ENCODE results near the gene PMEL.
A peak's percentile ranks its signal among the peaks of the same experiment; 100 is the strongest.
"Not testable (repeated sequence)": the region's sequence is repeated elsewhere in the genome, so short reads cannot be mapped to it uniquely, and the experiment has no call there.

PMEL gene

GRCh38 chr12:55965941-55966407 is at the start of gene PMEL:
Gene PMEL (minus strand): TSS chr12:55966042. CDS start chr12:55966011, 31 bp downstream.
- no peak for DNase-seq

- no peak for DNase-seq
These were observed 48.4 kb upstream of the PMEL start for GRCh38 chr12:56014205-56014604.

DNA sequence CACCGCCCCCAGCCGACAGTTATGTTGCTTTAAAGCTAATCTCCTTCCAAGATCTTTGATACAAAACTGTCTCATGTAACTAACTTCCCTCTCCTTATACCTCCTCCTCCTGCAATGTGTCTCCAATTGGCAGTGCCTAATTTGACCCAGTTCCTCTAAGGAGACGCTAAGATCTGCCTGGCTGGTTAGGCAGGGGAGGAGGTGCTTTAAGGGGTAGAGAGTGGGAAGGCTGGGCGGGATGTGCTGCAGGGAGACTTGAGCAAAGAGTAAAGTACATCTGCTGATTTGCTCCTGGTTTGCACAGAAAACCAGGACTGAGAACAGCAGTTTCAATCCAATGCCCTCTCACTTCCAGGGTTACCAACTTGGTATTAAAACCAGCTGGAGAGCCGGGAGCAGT is 47.6 kb upstream of the PMEL start:
- no peak for DNase-seq

- DNase-seq, result no peak
These were observed 45.8 kb upstream of the PMEL start for GRCh38 chr12:56011509-56012090.

DNA sequence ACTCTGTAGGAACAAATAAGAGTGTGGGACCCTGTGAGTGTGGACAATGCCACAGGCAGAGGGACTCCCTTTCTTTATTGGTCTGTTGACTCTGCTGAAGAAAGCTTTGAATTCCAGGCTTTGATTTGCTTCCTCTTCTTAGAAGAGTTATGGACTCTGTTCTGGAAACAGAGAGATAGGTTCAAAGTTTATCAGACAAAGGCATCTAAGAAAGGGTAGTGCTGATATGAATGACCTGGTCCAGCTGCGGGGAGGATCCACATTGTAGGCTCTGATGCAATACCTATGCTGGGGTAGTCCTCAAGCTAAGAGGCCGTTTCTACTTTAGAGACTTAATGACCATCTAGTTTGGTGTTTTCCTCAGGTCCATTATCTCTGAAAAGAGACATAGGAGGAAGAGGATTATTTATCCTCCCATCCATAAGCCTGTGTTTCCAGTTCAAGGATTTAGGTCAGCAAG is 44.3 kb upstream of the PMEL start:
- no peak for DNase-seq

DNA sequence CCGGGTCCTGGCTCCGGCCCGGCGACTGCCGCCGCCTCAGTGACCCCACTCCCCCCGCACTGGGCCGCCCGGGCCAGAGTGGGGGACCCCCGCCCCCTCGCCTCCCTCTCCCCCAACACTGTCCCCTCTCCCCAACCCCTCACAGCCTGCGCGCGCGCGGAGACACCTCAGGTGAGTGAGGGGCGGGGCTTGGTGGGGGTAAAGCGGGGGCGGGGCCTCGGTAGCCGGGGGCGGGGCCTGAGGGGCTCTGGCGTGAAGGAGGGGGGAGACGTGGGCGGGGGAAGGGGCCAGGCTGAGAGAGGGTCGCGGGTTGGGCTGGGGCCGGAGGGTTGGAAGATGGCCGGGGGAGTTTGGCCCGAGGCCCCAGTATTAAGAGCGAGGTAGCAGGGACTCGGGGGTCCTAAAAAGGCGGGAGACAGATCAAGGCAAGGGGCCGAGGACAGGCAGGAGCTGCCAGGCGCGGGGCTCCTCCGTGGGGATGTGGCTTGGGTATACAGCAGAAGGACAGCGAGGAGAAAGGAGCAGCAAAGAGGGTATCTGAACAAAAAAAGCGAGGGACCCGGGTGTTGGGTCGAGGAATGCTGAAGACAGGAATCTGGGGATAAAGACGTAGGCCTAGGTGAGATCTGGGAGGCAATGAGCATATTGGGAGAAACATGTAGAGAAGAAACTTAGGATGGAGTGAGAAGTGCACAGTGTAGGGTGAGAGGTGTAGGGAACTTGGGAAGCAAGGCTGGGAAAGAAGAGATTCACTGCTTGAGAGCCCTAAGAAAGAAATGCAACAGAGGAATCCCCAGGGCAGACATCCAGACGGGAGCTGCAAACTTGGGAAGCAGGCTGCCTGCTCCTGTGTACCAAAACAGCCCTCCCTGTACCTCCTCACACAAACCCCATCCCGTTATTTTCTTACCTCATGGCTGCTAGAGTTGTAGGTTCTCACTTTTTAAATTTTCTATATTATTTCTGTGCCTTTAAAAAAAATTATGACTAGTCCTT is 42.0 kb upstream of the PMEL start:
- DNase-seq, result peak; percentile 78 to 79

DNA sequence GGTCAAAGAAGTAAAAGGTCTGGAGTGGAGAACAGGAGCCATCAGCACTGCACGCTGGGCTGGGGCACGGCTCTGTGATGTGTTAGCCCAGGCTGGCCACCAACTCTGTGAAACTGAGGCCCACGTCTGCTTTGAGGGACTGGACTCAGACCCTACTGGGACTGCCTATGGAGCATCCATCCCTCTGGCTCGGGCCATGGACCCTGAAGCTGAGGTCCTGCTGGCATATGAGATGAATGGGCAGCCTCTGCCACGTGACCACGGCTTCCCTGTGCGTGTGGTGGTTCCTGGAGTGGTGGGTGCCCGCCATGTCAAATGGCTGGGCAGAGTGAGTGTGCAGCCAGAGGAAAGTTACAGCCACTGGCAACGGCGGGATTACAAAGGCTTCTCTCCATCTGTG is 38.4 kb upstream of the PMEL start:
- no peak for DNase-seq

DNA sequence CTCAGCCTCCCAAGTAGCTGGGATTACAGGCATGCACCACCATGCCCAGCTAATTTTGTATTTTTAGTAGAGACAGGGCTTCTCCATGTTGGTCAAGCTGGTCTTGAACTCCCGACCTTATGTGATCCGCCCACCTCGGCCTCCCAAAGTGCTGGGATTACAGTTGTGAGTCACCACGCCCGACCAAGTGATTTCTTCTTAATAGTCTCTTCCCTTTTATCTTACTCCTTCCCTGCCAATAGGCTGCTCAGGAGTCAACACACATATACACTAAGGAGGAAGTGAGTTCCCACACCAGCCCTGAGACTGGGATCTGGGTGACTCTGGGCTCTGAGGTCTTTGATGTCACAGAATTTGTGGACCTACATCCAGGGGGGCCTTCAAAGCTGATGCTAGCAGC is 37.5 kb upstream of the PMEL start:
- not testable (repeated sequence) for DNase-seq

DNA sequence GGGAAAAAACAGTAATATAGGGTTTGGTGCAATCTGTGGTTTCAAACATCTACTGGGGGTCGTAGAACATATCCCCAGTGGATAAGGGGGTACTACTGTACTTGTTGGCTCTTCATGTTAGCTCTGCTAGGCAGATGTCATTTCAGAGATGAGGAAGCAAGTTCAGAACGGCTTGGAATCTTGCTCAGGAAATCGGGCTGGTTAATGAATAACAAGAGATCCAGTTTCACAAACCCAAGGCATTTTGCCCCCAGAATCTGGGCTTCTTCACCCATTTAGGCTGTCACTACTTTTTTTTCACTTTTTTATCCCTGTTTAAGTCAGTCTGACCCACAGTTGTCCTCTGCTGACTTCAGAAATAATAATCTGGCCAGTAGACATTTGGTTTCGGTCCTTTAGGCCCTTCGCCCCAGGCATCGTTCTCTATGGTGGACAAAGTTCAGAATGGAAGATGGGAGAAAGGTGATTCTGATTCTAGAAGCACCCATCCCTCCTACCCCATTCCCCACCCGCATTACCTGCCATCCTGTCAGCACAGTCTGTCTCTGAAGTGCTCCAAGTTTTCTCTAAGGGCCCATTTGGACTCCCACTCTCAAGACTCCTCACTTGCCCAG is 35.8 kb upstream of the PMEL start:
- no peak for DNase-seq

GRCh38 chr12:55999999-56000540 is 34.2 kb upstream of the PMEL start:
- not testable (repeated sequence) for DNase-seq

- DNase-seq, result not testable (repeated sequence)
These were observed 33.7 kb upstream of the PMEL start for GRCh38 chr12:55999522-55999921.

DNA sequence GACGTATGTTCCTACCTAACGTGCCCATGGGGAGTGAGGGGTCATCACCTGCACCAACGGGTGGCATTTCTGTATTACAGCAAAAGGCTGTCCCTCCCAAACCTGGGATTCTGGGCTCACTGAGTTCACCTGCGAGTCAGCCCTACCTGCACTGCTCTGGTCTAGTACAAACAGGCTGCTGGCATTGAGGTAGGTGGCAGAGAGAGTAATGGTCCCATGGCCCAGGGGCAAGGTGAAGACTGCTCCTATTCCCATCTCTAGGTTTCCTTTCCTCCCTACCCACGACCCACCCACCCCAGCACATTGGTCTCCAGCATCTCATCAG is 31.7 kb upstream of the PMEL start:
- DNase-seq, result no peak

DNA sequence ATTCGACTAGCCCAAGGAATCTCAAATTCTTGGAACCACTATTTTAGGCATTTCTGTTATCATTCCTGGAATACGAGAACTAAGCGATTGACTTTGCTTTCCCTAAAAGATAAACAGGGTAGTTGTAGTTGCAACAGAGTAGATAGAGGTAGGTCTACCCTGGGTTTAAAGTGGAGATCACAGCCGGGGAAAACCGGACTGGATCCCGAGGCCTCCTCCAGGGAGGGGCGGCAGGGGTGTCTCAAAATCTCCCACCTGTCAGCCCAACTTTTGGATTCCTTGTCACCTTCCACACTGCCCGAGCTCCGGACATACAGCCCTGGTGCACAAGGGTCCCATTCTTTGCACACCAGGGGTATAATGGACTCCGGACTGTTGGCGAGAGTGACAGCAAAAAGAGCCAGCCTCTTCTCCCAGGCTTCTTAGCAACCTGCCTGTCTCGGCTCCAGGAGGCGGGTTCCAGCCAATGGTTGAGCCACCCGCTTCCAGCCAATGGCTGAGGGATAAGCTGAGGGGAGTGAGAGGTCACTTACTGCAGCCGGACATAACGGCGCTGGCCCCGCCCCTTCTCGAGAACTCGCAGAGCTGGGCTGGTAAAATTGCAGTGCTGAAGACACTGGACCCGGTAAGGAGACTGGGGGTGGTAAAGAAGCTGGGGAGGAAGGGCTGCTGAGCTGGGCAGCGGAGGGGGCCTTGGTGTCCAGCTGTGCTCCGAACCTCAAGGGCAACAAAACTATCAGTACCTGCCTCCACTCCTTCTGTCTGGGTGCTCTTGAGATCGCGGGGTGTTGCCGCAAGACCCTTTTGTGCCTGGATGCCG is 31.1 kb upstream of the PMEL start, which contains the start of gene SUOX:
TSS of gene SUOX (plus strand) at position 562 of the 820 bp plus-strand sequence. CDS start 4,946 bp downstream, outside the sequence.
- DNase-seq, result no peak

DNA sequence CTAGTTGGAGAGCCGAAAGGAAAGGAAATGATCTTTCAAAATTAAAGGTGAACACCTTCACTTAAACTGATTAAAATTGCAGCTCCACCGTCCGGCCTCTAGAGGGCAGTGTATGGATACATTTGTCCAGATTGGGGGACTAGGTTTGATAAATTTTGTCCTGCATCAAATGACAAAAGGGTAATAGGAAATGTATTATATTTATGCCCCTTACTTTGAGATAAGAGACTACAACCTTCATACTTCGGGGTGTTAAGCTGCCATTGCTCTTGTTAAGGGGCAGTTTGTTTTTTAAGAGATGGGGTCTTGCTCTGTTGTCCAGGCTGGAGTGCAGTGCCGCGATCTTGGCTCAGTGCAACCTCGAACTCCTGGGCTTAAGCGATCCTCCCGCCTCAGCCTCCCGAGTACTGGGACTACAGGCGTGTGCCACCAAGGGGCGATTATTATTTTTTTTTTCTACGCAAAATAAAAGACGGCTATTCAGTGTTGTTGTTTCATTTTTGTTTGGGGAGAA is 30.4 kb upstream of the PMEL start:
- DNase-seq, result peak; percentile 62 to 73

DNA sequence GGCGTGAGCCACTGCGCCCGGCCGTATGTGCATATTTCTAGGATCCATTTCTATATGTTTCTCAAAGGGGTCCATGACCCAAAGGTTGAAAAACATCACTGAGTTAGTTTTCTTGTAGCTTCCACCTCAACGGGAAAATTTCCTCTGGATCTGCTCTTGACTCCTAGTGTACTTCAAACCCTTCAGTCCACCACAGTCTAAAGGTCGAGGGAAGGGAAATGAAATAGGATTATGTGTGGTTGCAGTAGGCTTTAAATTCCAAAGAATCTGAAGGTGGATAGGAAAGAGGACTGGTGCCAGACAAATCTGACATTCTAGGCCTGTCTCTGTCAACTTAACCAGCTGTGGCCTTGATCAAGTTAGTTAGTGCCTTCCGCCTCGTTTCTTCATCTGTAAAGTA is 29.5 kb upstream of the PMEL start:
- no peak for DNase-seq

DNA sequence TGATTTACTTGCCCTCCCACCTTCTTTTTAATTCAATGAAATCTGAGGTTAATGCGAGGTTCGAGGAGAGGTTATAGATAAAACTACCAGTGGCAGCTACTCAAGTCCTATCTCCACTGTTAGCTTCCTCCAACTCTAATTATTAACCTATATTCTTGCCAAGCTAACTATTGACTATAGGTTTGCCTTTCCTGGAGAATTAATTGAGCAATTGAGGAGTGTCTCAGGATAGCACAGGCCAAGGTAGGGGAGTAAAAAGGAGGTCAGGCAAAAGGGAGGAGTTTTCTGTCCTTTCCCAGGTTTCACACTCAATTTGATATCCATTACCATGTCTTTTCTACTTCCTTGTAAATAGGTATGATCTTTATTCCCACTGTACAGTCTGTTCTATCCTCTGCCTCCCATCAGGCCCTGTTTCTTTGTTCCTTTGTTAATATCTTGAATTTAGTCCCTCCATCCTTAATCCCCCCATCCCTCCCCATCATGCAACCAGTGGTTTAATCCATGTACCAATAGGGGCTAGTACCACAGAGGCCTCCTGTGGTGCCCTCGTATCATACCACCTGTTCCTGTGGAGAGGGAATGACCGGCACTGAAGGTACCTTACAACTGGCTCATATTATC is 27.5 kb upstream of the PMEL start:
- no peak for DNase-seq

DNA sequence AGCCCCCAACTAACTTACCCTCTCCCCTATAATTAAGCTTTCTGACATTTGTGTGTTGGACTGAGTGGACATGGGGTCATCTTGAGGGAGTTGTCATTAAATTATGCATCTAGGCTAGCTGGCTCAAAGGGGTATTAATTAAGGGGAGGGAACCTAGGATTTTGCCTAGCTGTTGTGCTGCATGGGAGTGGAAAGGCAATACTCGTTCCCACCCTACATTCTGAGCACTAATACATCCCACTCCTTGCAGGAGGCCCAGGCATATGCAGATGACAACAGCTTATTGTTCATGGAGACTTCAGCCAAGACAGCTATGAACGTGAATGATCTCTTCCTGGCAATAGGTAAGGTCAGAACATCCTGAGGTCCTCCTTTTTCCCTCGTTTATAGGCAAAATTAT is 25.3 kb upstream of the PMEL start:
- DNase-seq, result no peak

DNA sequence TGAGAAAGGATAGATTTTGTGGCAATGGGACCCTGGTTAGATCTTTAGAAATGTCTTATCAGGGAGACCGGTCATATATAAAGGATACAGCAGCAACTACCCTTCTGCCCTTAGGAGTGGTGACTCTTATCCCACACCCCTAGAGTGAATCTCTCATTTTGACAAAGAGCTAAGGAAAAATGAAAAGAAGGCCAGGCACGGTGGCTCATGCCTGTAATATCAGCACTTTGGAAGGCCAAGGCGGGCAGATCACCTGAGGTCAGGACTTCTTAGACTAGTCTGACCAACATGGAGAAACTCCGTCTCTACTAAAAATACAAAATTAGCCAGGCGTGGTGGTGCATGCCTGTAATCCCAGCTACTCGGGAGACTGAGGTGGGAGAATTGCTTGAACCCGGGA is 20.1 kb upstream of the PMEL start:
- not testable (repeated sequence) for DNase-seq

- no peak for DNase-seq
These were observed 19.5 kb upstream of the PMEL start for GRCh38 chr12:55985341-55985740.

- DNase-seq, result no peak
These were observed 19.0 kb upstream of the PMEL start for GRCh38 chr12:55984861-55985260.

DNA sequence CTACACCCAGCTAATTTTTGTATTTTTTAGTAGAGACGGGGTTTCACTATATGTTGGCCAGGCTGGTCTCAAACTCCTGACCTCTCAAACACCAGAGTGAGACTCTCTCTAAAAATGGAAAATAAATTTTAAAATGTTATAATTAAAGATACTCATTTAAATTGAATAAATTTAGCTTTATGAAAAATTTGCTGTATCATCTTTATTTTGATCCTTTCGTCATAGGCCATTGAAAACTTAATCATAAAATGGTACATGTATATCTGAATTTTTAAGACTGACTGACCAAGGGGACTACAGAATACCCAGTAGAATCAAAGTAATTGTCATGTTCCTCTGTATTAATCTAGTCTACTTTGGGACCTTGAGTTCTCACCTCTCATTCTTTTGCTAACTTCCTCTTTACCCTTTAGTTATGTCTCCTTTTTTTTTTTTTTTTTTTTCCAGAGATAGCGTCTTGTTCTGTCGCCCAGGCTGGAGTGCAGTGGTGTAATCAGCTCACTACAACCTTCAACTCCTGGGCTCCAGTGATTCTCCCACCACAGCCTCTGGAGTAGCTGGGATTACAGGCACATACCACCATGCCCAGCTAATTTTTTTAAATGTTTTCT is 17.5 kb upstream of the PMEL start:
- no peak for DNase-seq
